Measurements from ENCODE around the gene TM9SF2. TPM values are rescaled to one million over a fixed set of nuclear protein-coding genes. Genes with fewer than 3 reads are reported as not detected.
A peak's percentile ranks its signal among the peaks of the same experiment; 100 is the strongest.

TM9SF2 gene
- total RNA-seq, 2 donors from 2014 or later, result 60.6 to 70.2 TPM

GRCh38 chr13:99577934-99578917 is 77.0 kb downstream of the TM9SF2 start:
- H3K9me3 ChIP-seq, result no peaks in the 10 kb centered on the region
- no peaks in the 10 kb centered on the region for H3K4me1 ChIP-seq
- H3K27ac ChIP-seq, result no peak overlapping the region
- no peaks in the 10 kb centered on the region for H3K27me3 ChIP-seq
- TF ChIP-seq CTCF (IDR thresholded peaks at IDR 0.05), result peak in 1 of 2 donors; percentile 49
- DNase-seq (ENCODE audit: low spot score), result no peak
- H3K36me3 ChIP-seq, result no peaks in the 10 kb centered on the region
- no peak overlapping the region for H3K4me3 ChIP-seq

GRCh38 chr13:99580500-99581268 is 79.4 kb downstream of the TM9SF2 start:
- no peak for DNase-seq (ENCODE audit: low spot score)
- Histone ChIP-seq H3K27me3 (no peaks in the 10 kb centered on the region), H3K27ac (no peak overlapping the region), H3K4me3 (no peak overlapping the region), H3K4me1 (no peaks in the 10 kb centered on the region), H3K36me3 (no peaks in the 10 kb centered on the region), H3K9me3 (no peaks in the 10 kb centered on the region)
- TF ChIP-seq CTCF (IDR thresholded peaks at IDR 0.05), result no peak

GRCh38 chr13:99582511-99582910 is 81.2 kb downstream of the TM9SF2 start:
- DNase-seq (ENCODE audit: low spot score), result no peak
- Histone ChIP-seq H3K9me3 (no peaks in the 10 kb centered on the region), H3K36me3 (no peaks in the 10 kb centered on the region), H3K27me3 (no peaks in the 10 kb centered on the region), H3K4me3 (no peak overlapping the region), H3K4me1 (no peaks in the 10 kb centered on the region), H3K27ac (no peak overlapping the region)
- no peak for TF ChIP-seq CTCF (IDR thresholded peaks at IDR 0.05)

- no peak for DNase-seq (ENCODE audit: low spot score)
Measured at GRCh38 chr13:99585609-99586008, 84.3 kb downstream of the TM9SF2 start.

GRCh38 chr13:99587021-99587420 is 85.7 kb downstream of the TM9SF2 start:
- Histone ChIP-seq H3K9me3 (no peaks in the 10 kb centered on the region), H3K36me3 (no peaks in the 10 kb centered on the region), H3K27ac (no peak overlapping the region), H3K27me3 (no peaks in the 10 kb centered on the region), H3K4me3 (no peak overlapping the region), H3K4me1 (peaks cover 0 to 8% of the 10 kb centered on the region in 2 donors)
- TF ChIP-seq CTCF (IDR thresholded peaks at IDR 0.05), result no peak
- no peak for DNase-seq (ENCODE audit: low spot score)

More at GRCh38 chr13:99585609-99586008, 84.3 kb downstream of the TM9SF2 start:
- Histone ChIP-seq H3K4me3 (no peak overlapping the region), H3K4me1 (peaks cover 0 to 8% of the 10 kb centered on the region in 2 donors), H3K9me3 (no peaks in the 10 kb centered on the region), H3K36me3 (no peaks in the 10 kb centered on the region), H3K27ac (no peak overlapping the region), H3K27me3 (no peaks in the 10 kb centered on the region)
- TF ChIP-seq CTCF (IDR thresholded peaks at IDR 0.05), result no peak

All from right atrium auricular region (tissue), 2 donors.